ENCODE data around the gene KREMEN2. TPM values are rescaled to one million over a fixed set of nuclear protein-coding genes. Genes with fewer than 3 reads are reported as not detected.

KREMEN2 gene
- total RNA-seq, 4 donors from 2014 or later = 0.19 to 3.9 (median 2.1) TPM; not detected in 1

DNA sequence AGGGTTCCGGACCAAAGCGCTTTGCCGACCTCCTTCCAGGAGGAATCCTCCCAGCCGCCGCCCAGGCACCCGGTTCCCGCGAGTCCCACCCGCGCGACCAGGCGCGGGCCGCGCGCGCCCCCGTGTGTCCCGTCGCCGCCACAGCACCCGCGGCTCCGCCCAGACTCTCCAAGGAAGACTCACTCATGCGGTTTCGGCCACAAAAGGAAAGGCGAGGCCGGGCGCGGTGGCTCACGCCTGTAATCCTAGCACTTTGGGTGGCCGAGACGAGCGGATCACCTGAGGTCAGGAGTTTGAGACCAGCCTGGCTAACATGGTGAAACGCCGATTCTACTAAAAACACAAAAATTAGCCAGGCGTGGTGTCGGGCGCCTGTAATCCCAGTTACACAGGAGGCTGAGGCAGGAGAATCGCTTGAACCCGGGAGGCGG is 19.6 kb downstream of the KREMEN2 start:
- intact Hi-C loops (cut with DNase I) = no loop called here
- H3K27ac ChIP-seq = peak overlapping the region in 2 of 4 donors; percentile 2 to 48
- H3K4me3 ChIP-seq = peak overlapping the region in 3 of 4 donors; percentile 8 to 47 (median 29)
- peaks cover 0 to 36% (median 0%) of the 10 kb centered on the region in 4 donors for H3K27me3 ChIP-seq
- DNase-seq = no peak
- WGBS, 2 donors = 8 to 31% methylated on average over 7 to 18 of the region's 42 CpGs
- no peaks in the 10 kb centered on the region for H3K9me3 ChIP-seq
- TF ChIP-seq POLR2A (IDR thresholded peaks at IDR 0.05) = no peak
- TF ChIP-seq, protein P1, sequence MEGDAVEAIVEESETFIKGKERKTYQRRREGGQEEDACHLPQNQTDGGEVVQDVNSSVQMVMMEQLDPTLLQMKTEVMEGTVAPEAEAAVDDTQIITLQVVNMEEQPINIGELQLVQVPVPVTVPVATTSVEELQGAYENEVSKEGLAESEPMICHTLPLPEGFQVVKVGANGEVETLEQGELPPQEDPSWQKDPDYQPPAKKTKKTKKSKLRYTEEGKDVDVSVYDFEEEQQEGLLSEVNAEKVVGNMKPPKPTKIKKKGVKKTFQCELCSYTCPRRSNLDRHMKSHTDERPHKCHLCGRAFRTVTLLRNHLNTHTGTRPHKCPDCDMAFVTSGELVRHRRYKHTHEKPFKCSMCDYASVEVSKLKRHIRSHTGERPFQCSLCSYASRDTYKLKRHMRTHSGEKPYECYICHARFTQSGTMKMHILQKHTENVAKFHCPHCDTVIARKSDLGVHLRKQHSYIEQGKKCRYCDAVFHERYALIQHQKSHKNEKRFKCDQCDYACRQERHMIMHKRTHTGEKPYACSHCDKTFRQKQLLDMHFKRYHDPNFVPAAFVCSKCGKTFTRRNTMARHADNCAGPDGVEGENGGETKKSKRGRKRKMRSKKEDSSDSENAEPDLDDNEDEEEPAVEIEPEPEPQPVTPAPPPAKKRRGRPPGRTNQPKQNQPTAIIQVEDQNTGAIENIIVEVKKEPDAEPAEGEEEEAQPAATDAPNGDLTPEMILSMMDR (IDR thresholded peaks at IDR 0.05) = peak; percentile 91 to 98 (median 94)
- H3K36me3 ChIP-seq = no peaks in the 10 kb centered on the region
- peaks cover 15 to 64% (median 34%) of the 10 kb centered on the region in 3 donors for H3K4me1 ChIP-seq

DNA sequence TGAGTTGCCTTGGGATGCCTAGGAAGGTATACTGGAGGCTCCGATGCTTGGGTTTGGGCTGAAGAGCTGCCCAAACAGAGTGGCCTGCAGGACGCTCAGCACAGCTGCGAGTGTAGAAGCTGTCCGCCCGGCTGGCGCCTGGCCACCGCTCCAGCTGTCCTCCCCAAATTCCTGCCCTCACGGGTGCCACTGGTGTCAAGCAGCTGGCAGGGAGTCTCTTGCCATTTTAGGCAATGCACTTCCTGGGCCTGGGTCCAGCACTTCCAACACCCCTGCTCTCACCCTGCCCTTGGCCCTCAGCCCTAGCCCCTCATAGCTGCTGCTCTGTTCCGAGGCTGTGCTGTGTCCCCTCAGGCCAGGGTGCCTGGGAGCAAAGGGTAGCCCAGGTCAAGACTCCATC is 21.4 kb downstream of the KREMEN2 start:
- intact Hi-C loops (cut with DNase I) = no loop called here
- no peak for DNase-seq
- TF ChIP-seq, protein P1 (IDR thresholded peaks at IDR 0.05) = no peak
- TF ChIP-seq POLR2A (IDR thresholded peaks at IDR 0.05) = no peak
- no peak overlapping the region for H3K4me3 ChIP-seq
- H3K9me3 ChIP-seq = no peaks in the 10 kb centered on the region
- H3K27me3 ChIP-seq = peaks cover 0 to 41% (median 0%) of the 10 kb centered on the region in 4 donors
- 52 to 57% methylated on average over 3 to 8 of the region's 9 CpGs for WGBS, 2 donors
- peak overlapping the region in 1 of 4 donors; percentile 52 for H3K27ac ChIP-seq
- H3K36me3 ChIP-seq = no peaks in the 10 kb centered on the region
- peaks cover 6 to 49% (median 24%) of the 10 kb centered on the region in 3 donors for H3K4me1 ChIP-seq

DNA sequence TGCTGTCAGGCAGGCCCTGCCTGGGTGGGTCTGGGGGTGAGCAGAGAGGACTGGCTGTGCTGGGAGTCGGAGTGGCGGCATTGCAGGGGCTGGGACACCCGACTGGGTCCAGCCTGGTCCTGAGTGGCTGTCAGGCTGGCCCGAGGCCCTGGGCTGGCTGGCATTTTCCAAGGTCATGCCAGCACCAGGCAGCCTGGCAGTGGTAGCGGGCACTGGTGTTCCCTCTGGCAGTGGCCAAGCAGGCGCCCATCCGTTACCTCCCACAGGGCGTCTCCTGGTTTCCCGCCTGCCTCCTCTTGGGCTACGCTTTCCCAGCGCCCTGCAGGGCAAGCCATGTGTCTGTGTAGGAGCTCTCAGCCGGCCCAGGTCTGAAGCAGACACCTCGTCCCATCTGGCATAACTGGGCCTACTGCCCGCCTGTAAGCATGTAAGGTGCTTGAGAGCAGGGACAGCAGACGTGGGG is 21.8 kb downstream of the KREMEN2 start:
- H3K36me3 ChIP-seq = no peaks in the 10 kb centered on the region
- peak overlapping the region in 1 of 4 donors; percentile 52 for H3K27ac ChIP-seq
- DNase-seq = no peak
- no peak overlapping the region for H3K4me3 ChIP-seq
- no peak for TF ChIP-seq POLR2A (IDR thresholded peaks at IDR 0.05)
- TF ChIP-seq, protein P1 (IDR thresholded peaks at IDR 0.05) = no peak
- peaks cover 6 to 49% (median 21%) of the 10 kb centered on the region in 3 donors for H3K4me1 ChIP-seq
- intact Hi-C loops (cut with DNase I) = no loop called here
- 60 to 75% methylated on average over 2 to 7 of the region's 15 CpGs for WGBS, 2 donors
- no peaks in the 10 kb centered on the region for H3K9me3 ChIP-seq
- H3K27me3 ChIP-seq = peaks cover 0 to 45% (median 0%) of the 10 kb centered on the region in 4 donors

DNA sequence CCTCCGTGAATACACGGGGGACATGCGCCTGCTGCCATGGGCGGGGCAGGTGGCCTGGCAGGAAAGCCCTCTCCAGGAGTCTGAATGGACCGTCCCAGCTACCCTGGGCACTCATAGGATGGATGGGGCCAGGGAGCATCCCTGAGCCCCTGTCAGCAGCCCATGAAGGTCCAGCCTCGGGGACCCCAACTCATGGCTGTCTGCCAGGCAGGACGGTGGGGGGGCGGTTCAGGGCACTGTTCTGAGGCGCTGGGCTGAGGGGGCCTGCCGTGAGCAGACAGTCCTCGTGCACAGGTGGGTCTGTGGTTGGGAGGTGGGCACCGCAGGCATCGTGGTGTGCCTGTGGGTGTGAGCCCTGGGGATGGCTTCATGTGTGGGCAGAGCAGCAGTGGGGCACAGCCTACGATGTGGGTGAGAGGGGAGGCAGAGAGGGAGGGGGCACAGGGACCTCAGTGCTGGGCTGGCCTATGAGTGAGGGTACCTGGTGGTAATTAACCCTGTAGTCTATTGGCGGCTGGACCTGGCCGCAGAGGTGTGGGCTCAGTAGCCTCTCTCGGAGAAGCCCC is 22.6 kb downstream of the KREMEN2 start:
- H3K4me3 ChIP-seq = no peak overlapping the region
- H3K9me3 ChIP-seq = no peaks in the 10 kb centered on the region
- intact Hi-C loops (cut with DNase I) = no loop called here
- 61 to 90% methylated on average over 2 to 6 of the region's 17 CpGs for WGBS, 2 donors
- no peaks in the 10 kb centered on the region for H3K36me3 ChIP-seq
- H3K27ac ChIP-seq = no peak overlapping the region
- DNase-seq = no peak
- peaks cover 0 to 49% (median 0%) of the 10 kb centered on the region in 4 donors for H3K27me3 ChIP-seq
- no peak for TF ChIP-seq POLR2A (IDR thresholded peaks at IDR 0.05)
- TF ChIP-seq, protein P1 (IDR thresholded peaks at IDR 0.05) = no peak
- peaks cover 6 to 52% (median 18%) of the 10 kb centered on the region in 3 donors for H3K4me1 ChIP-seq

DNA sequence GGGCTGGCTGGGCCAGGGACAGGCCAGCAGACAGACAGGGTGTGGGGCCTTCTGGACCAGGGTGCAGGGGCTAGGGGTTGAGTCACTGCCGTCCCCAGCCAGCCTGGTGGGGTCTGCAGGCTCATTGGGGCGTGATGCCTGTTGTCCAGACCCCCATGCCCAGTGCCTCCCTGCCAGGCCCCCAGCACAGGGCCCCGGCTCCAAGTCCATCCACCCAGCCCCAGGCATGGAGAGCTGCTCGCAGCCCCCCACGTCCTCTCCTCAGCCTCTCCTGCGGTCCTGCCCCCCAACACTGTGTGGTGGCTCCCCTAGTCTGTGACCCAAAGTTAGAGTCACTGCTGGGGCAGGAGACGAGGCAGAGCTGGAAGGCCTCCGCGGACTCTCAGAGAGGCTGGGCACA is 23.2 kb downstream of the KREMEN2 start:
- TF ChIP-seq POLR2A (IDR thresholded peaks at IDR 0.05) = no peak
- TF ChIP-seq, protein P1 (IDR thresholded peaks at IDR 0.05) = no peak
- Histone ChIP-seq H3K36me3 (no peaks in the 10 kb centered on the region), H3K27ac (no peak overlapping the region), H3K4me3 (no peak overlapping the region), H3K9me3 (no peaks in the 10 kb centered on the region), H3K27me3 (peaks cover 0 to 49% (median 0%) of the 10 kb centered on the region in 4 donors), H3K4me1 (peaks cover 10 to 57% (median 21%) of the 10 kb centered on the region in 3 donors)
- intact Hi-C loops (cut with DNase I) = no loop called here
- WGBS, 2 donors = 100% methylated on average over 1 of the region's 9 CpGs; no CpG with 5 or more reads in 1 of the 2 donors
- DNase-seq = no peak

All from esophagus squamous epithelium (tissue), 5 donors.